NCI-H82 (cell line): ENCODE data around the gene L3MBTL4.
"Not testable (repeated sequence)": the region's sequence is repeated elsewhere in the genome, so short reads cannot be mapped to it uniquely, and the experiment has no call there.

ENCODE experiments used
- DNase-seq: peaks from one replicate; lab custom pipeline; 2025; lab: John Stamatoyannopoulos, UW

The L3MBTL4 gene

DNA sequence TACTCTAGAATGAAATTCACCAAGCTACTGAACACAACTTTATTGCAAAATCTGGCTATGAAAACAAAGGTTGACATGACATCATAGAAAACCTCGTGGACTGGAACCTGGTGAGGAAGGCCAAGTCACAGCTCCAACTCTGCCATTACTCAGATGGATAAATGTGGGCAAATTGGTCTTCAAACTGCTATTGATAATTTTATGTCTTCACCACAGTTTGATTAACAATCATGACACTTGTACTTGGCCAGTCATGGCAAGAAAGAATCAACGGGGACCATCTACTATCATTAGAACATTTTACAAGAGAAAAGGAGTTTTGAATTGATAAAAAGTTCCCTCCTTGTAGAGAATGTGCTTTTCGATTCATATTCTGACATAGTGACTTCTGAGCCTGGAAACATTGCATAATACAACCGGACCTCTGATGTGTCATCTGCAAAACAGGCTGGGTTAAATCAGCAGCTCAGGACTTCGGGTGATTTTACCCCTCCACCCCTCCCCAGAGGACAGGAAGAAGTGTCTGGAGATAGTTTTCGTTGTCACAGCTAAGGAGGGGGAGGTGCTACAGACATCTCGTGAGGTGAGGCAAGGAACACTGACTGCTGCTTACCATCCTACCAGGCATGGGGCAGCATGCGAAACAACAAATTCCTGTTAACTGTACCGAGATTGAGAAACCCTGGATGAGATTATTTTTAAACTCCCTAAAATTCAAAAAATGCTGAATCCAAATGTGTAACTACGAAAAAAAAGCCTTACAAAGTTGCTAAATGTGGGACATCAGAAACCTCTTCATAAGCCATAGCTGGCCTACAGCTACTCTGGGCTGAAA lies 8.4 kb downstream of the L3MBTL4 start:
- no peak for DNase-seq

DNA sequence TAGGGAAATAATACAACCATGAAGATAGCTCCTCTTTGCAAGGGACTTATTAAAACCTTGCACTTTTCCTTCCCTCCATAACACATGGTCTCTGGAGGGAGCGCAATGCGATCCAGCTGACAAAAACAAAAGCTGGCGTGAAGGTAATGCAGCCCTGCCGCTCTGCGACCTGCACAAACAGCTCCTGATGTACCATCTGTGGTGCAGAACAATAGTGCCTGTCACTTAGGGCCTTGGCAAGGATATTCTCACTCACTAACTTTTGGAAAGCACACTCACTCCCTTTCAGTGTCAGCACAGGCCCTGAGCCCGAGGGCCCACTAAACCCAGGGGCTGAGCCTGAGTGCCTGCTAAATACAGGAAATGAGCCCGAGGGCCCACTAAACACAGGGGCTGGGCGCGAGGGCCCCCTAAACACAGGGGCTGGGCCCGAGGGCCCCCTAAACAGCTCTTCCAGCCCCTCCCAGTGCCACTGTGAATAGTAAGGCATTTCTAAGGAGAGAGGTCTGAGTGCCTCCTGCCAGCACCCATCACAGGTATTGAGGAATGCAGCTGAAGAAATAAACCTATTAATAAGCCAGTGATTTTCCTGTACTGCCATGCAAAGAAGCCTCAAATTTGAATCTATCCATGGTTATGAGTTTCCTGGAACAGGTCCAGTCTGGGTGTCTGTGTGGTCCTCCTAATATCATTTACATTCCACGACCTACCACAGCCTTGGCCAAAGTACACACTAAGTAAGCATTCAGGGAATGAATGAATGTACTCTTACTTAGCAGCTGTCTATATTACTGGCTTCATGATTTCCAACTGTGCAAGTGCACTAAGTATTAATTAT lies 9.3 kb downstream of the L3MBTL4 start:
- no peak for DNase-seq

DNA sequence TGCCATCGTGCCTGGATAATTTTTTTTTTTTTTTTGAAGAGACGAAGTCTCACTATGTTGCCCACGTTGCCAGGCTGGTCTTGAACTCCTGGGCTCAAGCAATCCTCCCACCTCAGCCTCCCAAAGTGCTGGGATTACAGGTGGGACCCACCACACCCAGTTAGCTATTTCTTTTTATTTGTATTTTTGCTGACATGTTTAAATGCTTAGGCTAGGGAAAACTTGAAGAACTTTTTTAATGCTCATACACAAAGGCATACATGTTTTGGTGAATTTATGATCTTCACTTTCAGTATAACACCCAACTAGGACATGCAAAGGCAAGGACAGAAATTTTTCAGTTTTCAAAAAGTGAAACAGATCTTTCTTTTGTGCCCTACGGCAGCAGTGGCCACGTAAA lies 9.9 kb downstream of the L3MBTL4 start:
- no peak for DNase-seq

DNA sequence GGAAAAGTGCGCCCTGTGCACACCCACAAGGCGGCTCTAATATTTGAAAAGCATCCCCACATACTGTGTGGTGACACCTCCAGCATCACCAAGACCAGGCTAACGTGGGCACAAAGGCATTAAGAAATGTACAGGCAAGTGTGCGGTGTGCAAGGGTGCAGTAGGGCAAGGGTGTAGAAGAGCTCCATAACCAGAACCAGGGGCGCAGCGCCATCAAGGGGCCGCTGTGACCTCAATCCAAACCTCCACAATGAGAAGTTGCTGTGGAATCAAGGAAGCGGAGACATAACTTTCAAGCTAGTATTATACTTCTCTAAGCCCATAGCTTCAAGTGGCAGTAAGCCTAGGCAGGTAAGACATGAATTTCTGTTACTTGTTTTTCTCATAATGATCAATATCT lies 13.0 kb downstream of the L3MBTL4 start:
- DNase-seq, result peak; percentile 16

DNA sequence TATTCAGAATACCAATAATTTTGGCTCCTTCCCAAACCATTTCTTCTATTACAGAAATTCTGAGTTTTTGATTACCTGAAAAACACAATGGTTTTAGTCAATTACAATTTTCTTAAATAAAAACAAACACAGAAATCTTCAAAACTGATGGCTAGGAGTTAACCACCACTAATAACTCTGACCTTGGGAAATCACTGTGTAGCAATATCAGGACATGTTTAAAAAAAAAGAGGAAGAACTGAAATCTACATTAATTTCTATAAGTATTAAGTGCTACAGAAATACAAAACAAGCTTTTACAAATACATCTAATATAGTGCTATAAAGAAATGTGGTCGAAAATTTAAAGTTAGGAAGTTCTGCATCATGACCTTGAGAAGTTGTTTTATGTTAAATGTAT lies 14.9 kb downstream of the L3MBTL4 start:
- DNase-seq, result no peak

GRCh38 chr18:6397931-6398566 lies 16.7 kb downstream of the L3MBTL4 start:
- DNase-seq, result no peak

GRCh38 chr18:6396847-6397246 lies 17.9 kb downstream of the L3MBTL4 start:
- DNase-seq, result no peak

DNA sequence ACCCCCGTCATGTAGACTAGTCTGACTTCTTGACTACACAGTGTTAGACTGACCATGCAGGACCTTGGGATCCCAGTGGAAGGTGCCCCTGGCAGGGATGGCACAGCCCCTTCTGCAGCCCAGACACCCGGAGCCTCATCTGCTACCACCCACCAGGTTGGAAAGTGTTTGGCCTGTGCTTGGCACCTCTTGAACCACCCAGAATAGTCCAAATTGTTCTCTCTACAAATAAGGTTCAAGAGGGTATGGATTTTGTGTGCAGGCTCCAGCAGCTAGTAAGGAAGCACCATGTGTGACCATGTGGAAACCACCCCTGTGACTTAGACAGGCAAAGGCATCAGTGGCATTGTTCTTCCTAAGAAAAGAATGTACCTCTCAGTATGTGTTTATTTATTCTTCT lies 18.4 kb downstream of the L3MBTL4 start:
- DNase-seq, result no peak

GRCh38 chr18:6389005-6389404 lies 25.7 kb downstream of the L3MBTL4 start:
- DNase-seq, result no peak

- no peak for DNase-seq
These were observed 31.7 kb downstream of the L3MBTL4 start for GRCh38 chr18:6382963-6383362.

DNA sequence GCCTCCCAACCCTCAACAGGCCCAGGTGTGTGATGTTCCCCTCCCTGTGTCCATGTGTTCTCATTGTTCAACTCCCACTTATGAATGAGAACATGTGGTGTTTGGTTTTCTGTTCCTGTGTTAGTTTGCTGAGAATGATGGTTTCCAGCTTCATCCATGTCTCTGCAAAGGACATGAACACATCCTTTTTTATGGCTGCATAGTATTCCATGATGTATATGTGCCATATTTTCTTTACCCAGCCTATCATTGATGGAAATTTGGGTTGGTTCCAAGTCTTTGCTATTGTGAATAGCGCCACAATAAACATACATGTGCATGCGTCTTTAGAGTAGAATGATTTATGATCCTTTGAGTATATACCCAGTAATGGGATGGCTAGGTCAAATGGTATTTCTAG lies 37.2 kb downstream of the L3MBTL4 start:
- DNase-seq, result not testable (repeated sequence)

- no peak for DNase-seq
These were observed 38.1 kb downstream of the L3MBTL4 start for GRCh38 chr18:6376433-6377229.

- no peak for DNase-seq
These were observed 39.7 kb downstream of the L3MBTL4 start for GRCh38 chr18:6374935-6375529.

DNA sequence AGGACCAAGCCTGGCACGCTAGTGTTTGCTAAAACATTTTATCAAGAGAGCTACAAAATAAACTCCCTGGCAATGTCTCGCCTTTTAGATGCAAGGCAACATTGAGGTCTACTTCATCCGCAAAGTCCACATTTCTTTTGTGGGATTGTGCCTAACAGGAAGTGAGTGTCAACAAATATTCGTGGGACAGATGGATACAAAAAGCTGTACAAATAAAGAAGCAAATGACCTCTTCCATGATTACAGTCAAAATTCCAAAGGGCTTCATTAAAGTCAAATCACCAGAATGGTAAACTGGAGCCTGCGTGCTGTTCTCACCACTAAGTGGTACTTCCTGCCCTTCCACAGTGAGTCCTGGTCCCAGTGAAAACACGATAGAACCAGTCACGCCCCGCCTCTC lies 40.4 kb downstream of the L3MBTL4 start:
- no peak for DNase-seq

DNA sequence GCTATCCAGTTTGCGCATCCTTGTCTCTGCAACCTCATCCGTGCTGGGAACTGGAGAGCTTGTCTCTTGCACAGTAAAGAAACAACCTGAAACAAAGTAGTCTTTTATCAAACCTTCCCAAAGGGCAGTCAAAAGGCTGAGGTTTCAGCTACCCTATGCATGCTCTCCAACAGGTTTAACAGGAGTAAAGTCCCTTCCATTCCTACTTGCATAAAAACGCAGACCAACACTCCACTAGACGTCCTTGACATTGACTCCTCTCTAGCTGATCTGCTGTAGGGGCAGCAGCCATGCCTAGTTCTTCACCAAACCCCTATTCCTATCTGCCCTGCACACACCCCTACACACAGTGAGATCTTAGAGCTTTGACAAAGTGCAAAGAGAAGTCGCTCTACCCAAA lies 41.5 kb downstream of the L3MBTL4 start:
- DNase-seq, result no peak

GRCh38 chr18:6370886-6371635 lies 43.6 kb downstream of the L3MBTL4 start:
- no peak for DNase-seq

- peak; percentile 21 for DNase-seq
These were observed 44.3 kb downstream of the L3MBTL4 start for GRCh38 chr18:6370410-6370809.

DNA sequence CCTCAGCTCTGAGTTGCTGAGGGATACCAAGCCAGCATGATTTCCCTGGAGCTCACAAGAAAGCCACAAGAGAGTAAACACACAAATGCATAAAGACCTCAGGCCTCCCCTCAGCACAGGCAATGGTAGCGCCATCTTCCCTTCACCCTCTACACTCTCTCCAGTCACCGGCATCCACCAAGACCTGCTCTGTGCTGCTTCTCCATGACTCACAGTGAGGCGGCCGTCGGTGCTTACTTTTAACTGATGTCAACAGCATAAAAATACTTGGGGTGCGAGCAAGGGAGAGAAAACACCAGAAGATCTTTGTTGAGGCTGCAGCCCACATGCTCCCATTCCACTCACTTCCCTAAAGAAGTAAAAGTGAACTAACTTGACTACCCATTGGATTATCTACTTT lies 46.7 kb downstream of the L3MBTL4 start:
- DNase-seq, result no peak

- DNase-seq, result no peak
These were observed 47.5 kb downstream of the L3MBTL4 start for GRCh38 chr18:6367208-6367607.

GRCh38 chr18:6366776-6367175 lies 47.9 kb downstream of the L3MBTL4 start:
- no peak for DNase-seq

DNA sequence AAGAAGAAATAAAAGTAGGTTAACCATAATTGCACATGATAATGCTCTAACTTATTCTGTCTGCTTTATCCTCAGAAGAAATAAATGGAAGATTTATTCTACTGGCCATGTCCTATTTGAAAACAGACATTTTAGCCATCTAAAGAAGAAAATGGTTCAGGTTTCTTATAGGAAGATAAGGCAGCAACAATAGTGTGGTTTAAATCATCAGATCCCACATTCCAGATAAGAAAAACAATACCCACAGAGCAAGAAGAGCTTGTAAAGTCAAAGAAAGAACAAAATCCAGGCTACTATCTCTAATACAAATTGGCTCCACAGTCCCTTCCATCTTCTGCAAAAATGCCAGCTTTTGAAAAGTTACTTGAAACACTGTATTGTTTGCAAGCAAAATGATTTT lies 49.3 kb downstream of the L3MBTL4 start:
- DNase-seq, result no peak
